Aorta (tissue), 5 donors: ENCODE data around the gene MOG. TPM values are rescaled to one million over a fixed set of nuclear protein-coding genes. Genes with fewer than 3 reads are reported as not detected.

Experiments used
- ATAC-seq: fragments of 200-7000 bp; cut with Tn5 transposase; one replicate; pipeline ENCODE4 v1.9.1; 2022; ENCODE audit warnings: moderate library complexity; ENCODE audit not compliant: low FRiP score
- DNase-seq, 2 donors: peaks; one replicate each; pipeline ENCODE4 v3.0.0-alpha.2; 2020
- H3K27ac ChIP-seq, 2 donors: one replicate each; pipeline ENCODE4 v1.5.1; 2013; ENCODE audit warnings: low read length in 2 of 2, mild to moderate bottlenecking in 2 of 2, moderate library complexity in 2 of 2, control low read depth in 1 of 2, inconsistent platforms in 1 of 2, low read depth in 1 of 2
- H3K27me3 ChIP-seq, 2 donors: one replicate each; pipeline ENCODE4 v1.6.1; 2013; ENCODE audit warnings: control low read depth in 1 of 2, low read length in 1 of 2, mild to moderate bottlenecking in 1 of 2, moderate library complexity in 1 of 2; ENCODE audit not compliant: insufficient read depth in 2 of 2, control insufficient read depth in 1 of 2
- H3K36me3 ChIP-seq, 2 donors: one replicate each; pipeline ENCODE4 v1.6.1; 2013; ENCODE audit warnings: control low read depth in 1 of 2, low read length in 1 of 2, mild to moderate bottlenecking in 1 of 2; ENCODE audit not compliant: insufficient read depth in 2 of 2, control insufficient read depth in 1 of 2
- H3K4me1 ChIP-seq, 2 donors: one replicate each; pipeline ENCODE4 v1.6.1; 2013; ENCODE audit warnings: low read length in 2 of 2, control low read depth in 1 of 2, mild to moderate bottlenecking in 1 of 2, moderate library complexity in 1 of 2; ENCODE audit not compliant: insufficient read depth in 2 of 2, control insufficient read depth in 1 of 2
- H3K4me3 ChIP-seq, 2 donors: one replicate each; pipeline ENCODE4 v1.5.1; 2013; ENCODE audit warnings: low read length in 2 of 2, control low read depth in 1 of 2, mild to moderate bottlenecking in 1 of 2
- H3K9me3 ChIP-seq: one replicate; pipeline ENCODE4 v1.6.1; 2013; ENCODE audit warnings: mild to moderate bottlenecking, low read length; ENCODE audit not compliant: control insufficient read depth
- WGBS, 2 donors: extraction: QIAGEN DNeasy Blood & Tissue Kit; methylation state at CpG; one replicate each; pipeline ENCODE4 v1.1.7; 2013; 5-methylcytosine and 5-hydroxymethylcytosine counted together
- intact Hi-C, 2 donors: fragments of 100-400 bp; cut with DNase I; formaldehyde crosslinking; loops; one replicate each; pipeline versions ENCODE4 v1.14.2 to v1.15.0; 2022
- polyA plus RNA-seq, 2 donors: library from polyadenylated mRNA; stranded (reverse); fragments of 200-250 nt; gene quantifications; one replicate each; pipeline ENCODE4 v1.2.3, GENCODE V29; 2013
- total RNA-seq, 2 donors: library from RNA; stranded (reverse); fragmentation: NEBNext Ultra II Directional; extraction: Animal tissue kit (Norgen Biotek cat#: 25700); gene quantifications; one replicate each; pipeline ENCODE4 v1.2.1, GENCODE V29; 2021
- donor health status: healthy with polysubstance abuse.
- donor health status: Bipolar disorder and iron deficiency.
- donor health status: DM: no; HTN: no; CAD: no.
- donor health status: DM: no; HTN: no; CAD: no.
- donor health status: DM: yes; HTN: yes; CAD: no.

MOG gene
- total and polyA plus RNA-seq, 4 donors: 1.5 TPM; not detected in 3

DNA sequence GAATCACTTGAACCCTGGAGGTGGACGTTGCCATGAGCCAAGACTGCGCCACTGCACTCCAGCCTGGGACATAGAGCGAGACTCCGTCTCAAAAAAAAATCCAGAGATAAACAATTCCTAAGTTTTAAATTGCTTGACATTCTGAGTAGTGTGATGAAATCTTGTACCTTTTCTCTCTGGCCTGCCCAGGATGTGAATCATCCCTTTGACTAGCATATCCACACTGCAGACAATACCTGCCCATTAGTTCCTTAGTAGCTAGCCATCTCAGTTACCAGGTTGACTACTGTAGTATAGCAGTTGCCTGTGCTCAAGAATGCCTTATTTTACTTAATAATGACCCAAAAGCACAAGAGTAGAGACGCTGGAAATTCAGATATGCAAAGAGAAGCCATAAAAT lies 21.2 kb downstream of the MOG start:
- DNase-seq: no peak
- Histone ChIP-seq H3K27ac (no peak overlapping the region), H3K4me1 (no peaks in the 10 kb centered on the region), H3K4me3 (no peak overlapping the region), H3K9me3 (no peaks in the 10 kb centered on the region), H3K36me3 (no peaks in the 10 kb centered on the region), H3K27me3 (no peaks in the 10 kb centered on the region)
- intact Hi-C loops: no loop called here
- 79 to 88% methylated on average over 5 of the region's 5 CpGs for WGBS, 2 donors
- ATAC-seq: no peak

DNA sequence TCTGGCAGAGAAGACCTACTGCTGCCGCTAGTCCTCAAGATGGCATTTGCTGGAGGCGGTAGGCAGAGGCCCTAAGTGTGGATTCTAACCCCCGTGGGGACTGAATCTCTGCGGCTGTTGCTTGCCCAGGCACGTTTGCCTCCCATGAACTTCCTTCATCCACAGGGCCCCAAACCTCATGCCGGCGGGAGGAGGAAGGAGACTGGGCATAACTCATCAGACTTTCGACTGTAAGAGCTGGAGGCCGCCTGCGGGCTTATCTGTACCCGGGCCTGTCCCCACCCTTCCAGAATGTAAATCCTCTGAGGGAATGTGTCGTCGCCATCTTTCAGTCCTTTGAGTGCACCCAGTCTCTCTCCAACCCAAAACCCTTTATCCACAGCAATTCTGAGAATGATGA lies 23.1 kb downstream of the MOG start:
- H3K27me3 ChIP-seq: no peaks in the 10 kb centered on the region
- intact Hi-C loops: no loop called here
- H3K36me3 ChIP-seq: no peaks in the 10 kb centered on the region
- H3K27ac ChIP-seq: no peak overlapping the region
- no peak overlapping the region for H3K4me3 ChIP-seq
- no peaks in the 10 kb centered on the region for H3K4me1 ChIP-seq
- WGBS, 2 donors: 54 to 75% methylated on average over 13 of the region's 13 CpGs
- DNase-seq: no peak
- ATAC-seq: no peak
- H3K9me3 ChIP-seq: no peaks in the 10 kb centered on the region

DNA sequence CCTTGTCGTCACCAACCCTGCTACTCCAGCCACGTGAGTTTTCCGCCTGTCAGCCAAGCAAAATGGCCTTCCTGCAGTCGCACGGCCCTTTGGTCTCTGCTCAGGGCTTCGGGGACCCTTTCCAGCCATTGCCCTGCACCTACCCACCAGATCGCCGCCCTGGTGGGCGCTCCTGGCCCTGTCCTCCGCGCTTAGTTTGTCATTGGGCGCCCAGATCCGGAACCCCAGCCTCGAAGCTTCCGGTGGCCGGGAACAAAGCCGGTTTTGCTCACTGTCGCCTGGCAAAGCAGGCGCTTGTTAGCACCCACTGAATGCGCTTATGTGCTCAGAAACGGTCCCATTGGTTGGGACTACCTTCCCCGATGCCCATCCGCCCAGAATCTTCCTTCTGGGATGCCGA lies 23.5 kb downstream of the MOG start:
- Histone ChIP-seq H3K36me3 (no peaks in the 10 kb centered on the region), H3K27me3 (no peaks in the 10 kb centered on the region), H3K4me3 (no peak overlapping the region), H3K27ac (no peak overlapping the region), H3K4me1 (no peaks in the 10 kb centered on the region), H3K9me3 (no peaks in the 10 kb centered on the region)
- WGBS, 2 donors: 50 to 90% methylated on average over 24 of the region's 24 CpGs
- intact Hi-C loops: no loop called here
- DNase-seq (no peak), ATAC-seq (no peak)

DNA sequence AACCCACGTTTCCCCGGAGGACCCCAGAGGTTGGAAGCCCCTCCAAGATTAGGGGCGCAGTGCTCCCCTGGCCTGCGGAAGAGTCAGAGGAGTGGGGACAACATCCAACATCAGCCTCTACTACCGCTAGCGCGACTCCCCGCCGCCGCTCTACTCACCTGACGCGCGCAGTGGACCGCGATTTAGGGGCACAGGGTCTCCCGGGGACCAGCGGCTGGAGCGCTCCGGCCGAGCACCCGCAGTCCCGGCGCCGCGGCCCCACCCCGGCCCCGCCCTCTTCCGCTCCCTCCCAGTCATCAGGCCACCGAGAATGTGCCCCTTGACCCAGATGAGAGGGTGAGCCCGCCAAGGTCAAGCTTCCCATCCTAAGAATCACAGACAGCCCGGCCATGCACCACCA lies 24.0 kb downstream of the MOG start, which contains the start of gene ZFP57:
Gene ZFP57 (minus strand): TSS at position 249 of the 400 bp plus-strand sequence. CDS start 4,149 bp downstream, outside the sequence.
- 21 to 76% methylated on average over 31 of the region's 31 CpGs for WGBS, 2 donors
- no peaks in the 10 kb centered on the region for H3K9me3 ChIP-seq
- H3K4me1 ChIP-seq: no peaks in the 10 kb centered on the region
- no peaks in the 10 kb centered on the region for H3K36me3 ChIP-seq
- intact Hi-C loops: no loop called here
- DNase-seq: no peak
- ATAC-seq: no peak
- H3K27ac ChIP-seq: no peak within 1 kb of the TSS
- no peaks in the 10 kb centered on the region for H3K27me3 ChIP-seq
- H3K4me3 ChIP-seq: no peak within 1 kb of the TSS

DNA sequence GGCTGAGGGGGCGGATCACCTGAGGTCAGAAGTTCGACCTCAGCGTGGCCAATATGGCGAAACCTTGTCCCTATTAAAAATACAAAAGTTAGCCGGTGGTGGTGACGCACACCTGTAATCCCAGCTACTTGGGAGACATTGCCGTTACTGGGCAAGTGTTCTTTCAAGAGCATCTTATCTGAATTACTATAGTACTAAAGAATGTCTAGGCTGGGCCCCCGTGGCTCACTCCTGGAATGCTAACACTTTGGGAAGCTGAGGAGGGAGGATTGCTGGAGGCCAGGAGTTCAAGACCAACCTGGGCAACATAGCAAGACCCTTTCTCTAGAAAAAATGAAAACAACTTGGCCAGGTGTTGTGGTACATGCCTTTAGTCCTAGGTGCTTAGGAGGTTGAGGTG lies 24.9 kb downstream of the MOG start:
- H3K4me3 ChIP-seq: no peak overlapping the region
- H3K9me3 ChIP-seq: no peaks in the 10 kb centered on the region
- 86 to 90% methylated on average over 8 of the region's 8 CpGs for WGBS, 2 donors
- H3K27ac ChIP-seq: no peak overlapping the region
- ATAC-seq (no peak), DNase-seq (no peak)
- no peaks in the 10 kb centered on the region for H3K27me3 ChIP-seq
- no peaks in the 10 kb centered on the region for H3K36me3 ChIP-seq
- no peaks in the 10 kb centered on the region for H3K4me1 ChIP-seq
- intact Hi-C loops: no loop called here

DNA sequence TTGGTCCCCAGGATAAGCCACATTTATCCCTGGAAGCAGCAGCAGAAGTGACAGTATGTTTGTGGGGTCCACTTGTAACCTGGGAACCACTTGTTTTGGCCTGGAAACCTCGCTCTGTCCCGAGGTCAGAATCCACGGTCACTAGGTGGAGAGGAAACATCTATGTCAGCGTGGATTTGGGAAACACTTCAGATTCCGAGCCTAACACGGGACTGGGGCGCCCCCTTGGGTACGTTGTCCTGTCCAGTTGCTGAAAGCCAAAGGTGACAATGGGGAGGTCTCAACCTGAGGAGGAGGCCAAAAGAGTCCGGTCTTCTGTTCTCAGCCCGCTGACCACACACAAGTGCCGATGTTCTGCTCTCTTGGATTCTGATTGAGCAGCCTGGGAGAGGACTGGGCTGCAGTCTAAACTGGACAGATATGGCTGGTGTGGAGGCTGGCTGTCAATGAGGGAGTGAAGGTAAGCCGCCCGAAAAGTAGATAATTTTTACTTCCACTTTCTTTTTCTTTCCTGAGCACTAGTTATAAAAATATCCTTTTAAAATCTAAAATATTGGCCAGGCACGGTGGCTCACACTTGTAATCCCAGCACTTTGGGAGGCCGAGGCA lies 28.9 kb downstream of the MOG start:
- no peak overlapping the region for H3K27ac ChIP-seq
- peak; percentile 51 to 81 for DNase-seq
- H3K27me3 ChIP-seq: no peaks in the 10 kb centered on the region
- no peaks in the 10 kb centered on the region for H3K36me3 ChIP-seq
- no peaks in the 10 kb centered on the region for H3K4me1 ChIP-seq
- ATAC-seq: peak; percentile 46
- intact Hi-C loops: loop anchor here in 1 of 2 donors (5.0 kb wide), 1 partner anchor 34 kb away; no protein-coding TSS in a partner anchor
- H3K9me3 ChIP-seq: no peaks in the 10 kb centered on the region
- 52 to 55% methylated on average over 15 of the region's 15 CpGs for WGBS, 2 donors
- no peak overlapping the region for H3K4me3 ChIP-seq

DNA sequence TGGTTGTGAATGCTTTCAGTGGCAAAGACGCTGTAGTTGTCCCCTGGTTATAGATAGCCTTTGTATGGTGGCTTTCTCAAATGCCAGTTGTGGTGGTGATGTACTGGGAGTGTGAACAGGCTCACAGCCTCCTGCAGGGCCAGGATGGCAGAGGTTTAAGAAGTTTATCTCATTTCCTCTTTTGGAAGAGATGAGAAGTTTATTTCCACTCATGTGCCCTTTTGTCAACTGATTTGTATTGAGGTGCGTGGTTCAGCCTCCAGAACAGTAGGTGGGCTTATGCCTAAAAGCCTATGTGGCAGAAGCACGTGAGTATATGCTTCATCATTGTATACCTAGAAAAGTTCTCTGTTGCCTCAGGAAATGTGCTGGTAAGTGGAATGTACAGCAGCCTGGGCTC lies 37.7 kb downstream of the MOG start:
- Histone ChIP-seq H3K27ac (no peak overlapping the region), H3K27me3 (no peaks in the 10 kb centered on the region), H3K36me3 (no peaks in the 10 kb centered on the region), H3K4me3 (no peak overlapping the region), H3K4me1 (no peaks in the 10 kb centered on the region), H3K9me3 (no peaks in the 10 kb centered on the region)
- DNase-seq (no peak), ATAC-seq (no peak)
- intact Hi-C loops: loop anchor here in 1 of 2 donors (5.0 kb wide), 1 partner anchor 42 kb away; no protein-coding TSS in a partner anchor
- WGBS, 2 donors: 62 to 74% methylated on average over 3 of the region's 3 CpGs

DNA sequence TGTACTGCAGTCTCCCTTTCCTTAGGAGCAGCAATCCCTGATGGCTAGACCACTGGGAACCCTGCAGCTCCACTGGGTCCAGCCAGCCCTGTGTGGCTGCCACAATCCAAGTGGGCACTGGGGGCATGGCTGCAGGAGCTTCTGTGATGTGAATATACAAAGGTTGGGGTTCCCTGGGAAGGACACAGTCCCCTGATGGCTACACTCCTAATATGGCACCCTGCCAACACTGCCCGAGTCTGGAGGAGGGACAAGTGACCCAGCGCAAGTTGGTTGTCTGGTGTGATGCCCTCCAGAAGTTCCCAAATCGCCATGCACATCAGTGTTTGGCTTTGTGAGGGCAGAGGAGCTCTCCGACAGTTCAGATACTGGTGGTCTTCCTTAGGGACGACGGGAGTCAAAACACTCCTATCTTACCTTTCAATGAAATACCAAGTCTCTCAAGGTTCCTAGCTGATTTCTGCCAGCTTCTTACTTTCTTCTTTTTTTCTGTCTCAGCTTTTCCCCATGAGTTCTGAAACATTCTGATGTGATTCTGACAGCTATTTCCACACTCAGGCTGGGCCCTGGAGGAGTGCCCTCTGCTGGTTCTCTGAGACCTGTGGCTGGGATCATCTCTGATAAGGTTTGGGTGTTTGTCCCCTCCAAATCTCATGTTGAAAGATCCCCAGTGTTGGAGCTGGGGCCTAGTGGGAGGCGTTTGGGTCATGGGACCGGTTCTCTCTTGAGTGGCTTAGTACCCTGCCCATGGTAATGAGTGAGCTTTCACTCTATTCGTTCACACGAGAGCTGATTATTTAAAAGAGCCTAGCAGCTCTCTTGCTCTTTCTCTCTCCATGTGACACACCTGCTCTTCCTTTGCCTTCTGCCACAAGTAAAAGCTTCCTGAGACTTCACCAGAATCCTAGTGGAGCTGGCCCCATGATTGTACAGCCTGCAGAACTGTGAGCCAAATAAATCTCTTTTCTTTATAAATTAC lies 39.5 kb downstream of the MOG start:
- no peak overlapping the region for H3K27ac ChIP-seq
- WGBS, 2 donors: 63 to 70% methylated on average over 10 of the region's 10 CpGs
- ATAC-seq: no peak
- no peaks in the 10 kb centered on the region for H3K27me3 ChIP-seq
- intact Hi-C loops: loop anchor here in 1 of 2 donors (5.0 kb wide), 1 partner anchor 44 kb away; no protein-coding TSS in a partner anchor
- no peaks in the 10 kb centered on the region for H3K36me3 ChIP-seq
- no peaks in the 10 kb centered on the region for H3K9me3 ChIP-seq
- DNase-seq: no peak
- no peaks in the 10 kb centered on the region for H3K4me1 ChIP-seq
- H3K4me3 ChIP-seq: no peak overlapping the region
